Pulmonary artery endothelial cell (primary cell): ENCODE results near the gene ASB15. TPM values are rescaled to one million over a fixed set of nuclear protein-coding genes. Genes with fewer than 3 reads are reported as not detected.

Experiments
- DNase-seq: peaks from one replicate; pipeline ENCODE4 v3.0.0-alpha.2; 2011; ENCODE audit warnings: low read depth, low spot score
- total RNA-seq: library from RNA; depleted of rRNA; stranded (reverse); fragments of >200 nt; gene quantifications from 2 replicates; pipeline ENCODE4 v1.2.3, GENCODE V29; 2014

ASB15 gene
- total RNA-seq, 1 donor from 2014 or later = not detected

DNA sequence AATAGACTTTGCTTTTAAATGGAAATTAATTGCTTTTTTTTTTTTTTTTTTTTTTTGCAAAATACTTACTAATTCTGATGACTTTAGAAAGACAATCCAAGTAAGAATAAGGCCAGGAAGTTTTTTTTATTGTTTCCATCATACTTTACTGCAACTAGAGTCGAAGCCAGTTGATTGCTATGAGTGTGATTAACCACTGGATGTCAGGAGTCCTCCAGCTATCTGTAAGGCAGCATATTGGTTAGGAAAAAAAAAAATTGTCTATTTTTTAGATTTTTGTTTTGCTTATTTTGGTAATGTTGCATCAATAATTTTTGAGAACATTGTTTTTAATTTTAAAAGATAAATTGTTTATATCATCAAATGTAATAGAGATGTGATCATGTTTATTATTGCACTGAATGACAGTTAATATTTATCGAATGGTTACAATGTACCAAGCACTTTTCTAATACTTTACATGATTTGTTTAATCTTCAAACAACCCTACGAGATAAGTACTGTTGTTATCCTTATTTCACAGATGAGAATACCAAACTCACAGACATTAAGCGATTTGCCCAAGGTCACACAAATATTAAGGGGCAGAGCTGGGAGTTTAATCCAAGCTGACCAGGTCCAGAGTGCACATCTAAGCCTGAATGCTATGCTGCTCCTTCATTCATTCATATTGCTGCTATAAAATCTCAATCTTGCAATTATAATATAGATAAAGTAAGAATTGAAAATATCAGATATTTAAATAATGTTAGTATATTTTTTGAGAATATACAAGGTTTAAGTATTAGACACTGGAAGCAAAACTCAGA lies 34.1 kb downstream of the ASB15 start:
- DNase-seq = peak; percentile 47

DNA sequence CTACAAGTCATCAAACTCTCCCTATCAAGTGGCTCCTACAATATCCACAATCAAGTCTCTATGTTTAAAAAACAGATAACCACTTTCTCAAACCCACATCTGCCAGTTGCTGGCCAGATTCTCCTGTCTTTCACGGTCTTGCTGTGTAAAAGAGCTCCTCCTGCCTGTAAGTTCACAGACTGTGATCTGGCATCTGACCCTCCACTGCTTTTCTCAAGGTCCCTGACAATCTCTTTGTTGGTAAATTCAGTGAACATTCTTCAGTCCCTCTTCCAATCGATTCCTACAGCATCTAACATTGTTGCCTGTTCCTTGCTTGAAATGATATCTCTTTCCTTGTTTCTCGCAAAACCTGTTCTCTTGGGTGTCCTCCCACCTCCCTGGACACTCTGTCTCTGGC lies 35.6 kb downstream of the ASB15 start:
- no peak for DNase-seq

DNA sequence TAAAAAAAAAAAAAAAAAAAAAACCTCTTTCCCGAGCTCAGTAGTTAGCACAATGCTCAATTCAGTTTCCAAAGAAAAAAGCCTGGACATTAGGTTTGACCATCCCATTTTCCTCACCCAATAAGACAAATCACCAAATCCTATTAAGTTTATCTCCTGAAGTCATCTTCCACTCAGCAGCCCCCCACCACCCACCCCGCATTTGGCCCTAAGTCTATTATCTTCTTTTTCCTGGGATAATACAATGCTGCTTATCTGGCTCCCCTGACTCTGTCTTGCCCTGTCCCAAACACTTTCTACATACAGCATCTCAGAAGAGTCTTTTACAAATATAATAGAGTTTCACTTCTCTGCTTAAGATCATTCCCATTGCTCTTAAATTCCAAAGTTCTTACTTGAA lies 36.3 kb downstream of the ASB15 start:
- DNase-seq = no peak

DNA sequence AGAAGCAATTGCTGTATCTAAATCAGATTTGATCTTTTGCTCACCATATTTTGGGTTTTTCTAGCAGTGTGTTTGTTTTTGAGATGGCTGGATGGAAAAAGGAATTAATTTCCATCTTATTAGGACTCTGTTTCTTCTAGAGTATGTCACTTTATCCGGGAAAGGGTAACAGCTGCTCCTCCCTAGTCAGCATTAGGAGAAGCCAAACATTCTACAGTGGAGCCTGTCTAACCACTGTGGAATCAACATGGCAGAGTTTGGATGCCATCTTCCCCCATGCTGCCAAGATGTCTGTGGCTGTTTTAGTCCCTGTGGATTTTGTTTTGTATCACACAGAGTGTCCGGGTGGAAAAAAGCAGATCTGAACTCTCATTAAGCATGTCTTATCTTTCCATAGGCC lies 38.0 kb downstream of the ASB15 start:
- DNase-seq = no peak

DNA sequence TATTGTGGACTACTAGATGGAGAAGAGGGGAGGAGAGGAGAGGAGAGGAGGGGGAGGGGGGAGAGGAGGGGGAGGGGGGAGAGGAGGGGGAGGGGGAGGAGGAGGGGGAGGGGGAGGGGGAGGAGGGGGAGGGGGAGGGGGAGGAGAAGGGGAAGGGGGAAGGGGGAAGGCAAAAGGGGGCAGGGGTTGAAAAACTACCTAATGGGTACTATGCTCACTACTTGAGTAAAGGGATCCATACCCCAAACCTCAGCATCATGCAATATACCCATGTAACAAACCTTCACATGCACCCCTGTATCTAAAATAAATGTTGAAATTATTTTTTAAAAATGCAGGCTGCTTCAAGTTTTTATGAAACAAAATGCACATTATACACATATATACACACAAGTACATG lies 39.0 kb downstream of the ASB15 start:
- no peak for DNase-seq

DNA sequence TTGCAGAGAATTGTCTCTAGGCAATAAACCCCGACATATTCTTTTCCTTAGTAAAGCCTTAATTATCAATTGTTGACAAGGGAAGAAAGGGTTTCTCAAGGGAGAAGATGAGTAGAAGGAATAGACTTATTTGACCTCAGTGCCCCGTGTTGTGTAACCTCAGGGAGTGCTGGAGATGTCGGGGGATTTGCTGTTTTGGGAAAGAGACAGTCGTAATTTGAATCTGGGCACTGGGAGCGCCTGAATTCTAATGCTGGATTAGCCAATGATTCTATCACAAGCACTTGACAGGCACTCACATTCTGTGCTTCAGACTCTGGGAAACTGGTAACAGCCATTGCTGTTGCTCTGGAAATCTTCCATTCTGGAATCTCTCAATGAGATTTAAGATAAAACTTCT lies 40.3 kb downstream of the ASB15 start:
- DNase-seq = no peak

DNA sequence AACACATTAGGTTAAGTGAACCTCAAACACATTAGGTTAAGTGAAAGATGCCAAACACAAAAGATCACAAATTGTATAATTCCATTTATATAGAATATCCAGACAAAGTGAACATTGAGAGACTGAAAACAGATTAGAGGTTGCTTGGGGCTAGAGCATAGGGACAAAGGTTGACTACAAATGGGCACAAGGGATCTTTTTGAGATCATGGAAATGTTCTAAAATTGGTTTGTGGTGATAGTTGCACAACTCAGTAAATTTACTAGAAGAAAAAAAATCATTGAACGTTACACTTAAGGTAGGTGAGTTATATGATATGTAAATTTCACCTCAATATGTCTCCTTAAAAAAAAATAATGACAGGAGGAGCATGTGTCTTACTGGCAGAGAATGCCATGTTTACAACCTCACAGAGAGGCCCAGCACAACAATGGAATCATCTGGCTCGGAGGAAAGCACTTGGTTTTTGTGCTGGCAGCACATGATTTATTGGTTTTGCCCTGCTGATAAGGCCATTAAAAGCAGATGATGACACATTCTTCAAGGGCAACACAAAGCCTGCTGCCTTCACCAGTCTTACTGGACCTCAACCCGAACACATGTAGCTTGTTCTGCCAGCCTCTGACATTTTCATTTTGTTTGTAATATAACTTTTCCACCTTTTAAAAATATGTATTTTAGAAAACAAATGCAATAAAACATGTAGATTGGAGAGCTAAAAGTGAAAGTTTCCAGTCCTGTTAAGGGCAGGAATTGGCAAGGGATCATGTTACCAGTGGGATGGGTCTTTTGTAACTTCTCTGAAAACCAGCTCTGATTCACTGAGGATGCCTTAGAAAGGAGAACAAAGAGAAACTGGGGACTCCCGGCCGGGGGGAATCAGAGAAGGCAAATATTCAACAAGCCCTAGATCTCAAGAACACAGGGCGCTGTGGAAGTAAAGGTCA lies 42.1 kb downstream of the ASB15 start:
- peak; percentile 75 for DNase-seq

DNA sequence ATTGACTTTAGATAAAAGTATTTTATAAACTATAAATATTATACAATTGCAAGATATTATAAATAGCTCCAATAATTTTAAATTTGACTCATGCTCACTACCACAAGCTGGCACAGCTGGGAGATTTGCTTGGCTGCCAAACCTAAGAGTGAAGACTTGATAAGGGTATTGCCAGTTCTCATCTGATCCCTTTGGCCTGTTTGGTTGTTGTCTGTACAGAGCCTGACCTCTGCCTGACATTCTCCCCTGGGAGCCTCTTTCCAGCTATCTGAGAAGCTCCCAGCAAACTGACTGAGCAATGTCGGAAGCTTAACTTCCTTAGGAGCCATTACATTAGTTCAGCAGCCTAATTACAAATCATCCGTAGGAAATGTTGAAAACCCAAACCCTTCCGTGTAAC lies 43.9 kb downstream of the ASB15 start:
- DNase-seq = no peak

DNA sequence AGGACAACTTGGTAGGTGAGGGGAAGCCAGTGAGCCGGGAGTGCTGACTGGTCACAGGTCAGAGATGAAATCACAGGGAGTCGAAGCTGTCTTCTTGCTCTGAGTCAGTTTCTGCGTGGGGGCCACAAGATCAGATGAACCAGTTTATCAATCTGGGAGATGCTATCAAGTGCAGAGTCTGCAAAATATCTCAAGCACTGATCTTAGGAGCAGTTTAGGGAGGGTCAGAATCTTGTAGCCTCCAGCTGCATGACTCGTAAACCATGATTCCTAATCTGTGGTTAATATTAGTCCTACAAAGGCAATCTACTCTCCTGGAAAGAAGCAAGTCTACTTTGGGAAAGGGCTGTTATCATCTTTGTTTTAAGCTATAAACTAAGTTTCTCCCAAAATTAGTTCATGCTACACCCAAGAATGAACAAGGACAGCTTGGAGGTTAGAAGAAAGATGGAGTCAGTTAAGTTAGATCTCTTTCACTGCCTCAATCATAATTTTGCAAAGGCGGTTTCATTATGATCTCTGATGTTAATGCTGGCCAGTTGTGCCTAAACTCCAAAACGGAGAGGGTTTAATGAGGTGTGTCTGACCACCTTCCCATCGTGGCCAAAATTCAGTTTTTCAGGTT lies 45.6 kb downstream of the ASB15 start:
- DNase-seq = no peak

DNA sequence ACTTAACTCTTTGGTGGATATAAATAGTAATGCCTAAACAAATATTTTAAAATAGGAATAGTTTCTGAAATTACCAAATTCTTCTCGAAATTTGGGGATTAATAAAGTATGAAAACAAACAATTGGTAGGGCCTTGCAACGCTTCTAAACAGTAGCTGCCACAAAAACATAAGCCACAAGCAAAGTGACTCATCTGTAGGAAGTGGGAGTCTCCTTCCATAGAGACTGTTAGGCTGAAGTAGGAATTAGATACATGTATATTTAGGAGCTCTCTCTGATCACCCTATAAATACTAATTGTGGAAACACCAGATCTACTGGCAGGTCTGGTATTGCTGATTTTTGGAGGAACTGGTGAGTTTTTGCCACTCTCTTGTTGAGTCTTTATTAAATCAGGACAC lies 48.3 kb downstream of the ASB15 start:
- no peak for DNase-seq

DNA sequence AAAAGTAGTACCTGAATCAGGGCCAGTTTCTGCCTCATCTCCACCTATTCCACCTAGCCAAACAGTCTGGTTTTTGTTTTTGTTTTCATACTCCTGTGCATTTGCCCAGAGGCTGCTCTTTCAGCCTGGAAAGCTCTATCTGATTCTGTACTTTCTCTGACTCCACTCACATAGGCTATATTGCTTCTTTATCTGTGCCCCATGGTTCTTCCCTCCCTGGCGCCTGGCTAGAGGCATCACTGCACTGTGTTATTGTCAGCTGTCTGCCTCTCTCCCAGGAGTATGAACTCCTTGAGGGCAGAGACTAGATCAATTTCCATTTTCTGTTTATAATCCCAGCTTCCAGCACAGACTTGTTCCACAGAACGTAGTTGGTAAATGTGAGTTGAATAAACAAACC lies 49.0 kb downstream of the ASB15 start:
- DNase-seq = no peak

DNA sequence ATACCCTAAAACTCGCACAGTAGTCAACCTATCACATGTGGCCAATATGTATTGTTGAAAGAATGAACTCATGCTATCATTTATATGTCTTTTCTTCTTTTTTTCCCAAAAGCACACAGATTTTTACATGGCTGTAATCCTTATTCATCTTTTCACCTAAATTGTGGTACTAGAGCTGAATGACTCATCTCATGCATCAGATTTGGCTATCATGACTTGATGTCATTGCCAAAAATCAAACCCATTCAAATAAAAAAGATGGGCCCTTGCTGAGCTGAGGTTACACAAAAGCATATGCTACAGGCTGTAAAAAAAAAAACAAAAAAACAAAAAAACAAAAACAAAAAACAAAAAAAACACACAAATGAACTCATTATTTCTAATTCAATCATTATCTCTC lies 50.8 kb downstream of the ASB15 start:
- no peak for DNase-seq

DNA sequence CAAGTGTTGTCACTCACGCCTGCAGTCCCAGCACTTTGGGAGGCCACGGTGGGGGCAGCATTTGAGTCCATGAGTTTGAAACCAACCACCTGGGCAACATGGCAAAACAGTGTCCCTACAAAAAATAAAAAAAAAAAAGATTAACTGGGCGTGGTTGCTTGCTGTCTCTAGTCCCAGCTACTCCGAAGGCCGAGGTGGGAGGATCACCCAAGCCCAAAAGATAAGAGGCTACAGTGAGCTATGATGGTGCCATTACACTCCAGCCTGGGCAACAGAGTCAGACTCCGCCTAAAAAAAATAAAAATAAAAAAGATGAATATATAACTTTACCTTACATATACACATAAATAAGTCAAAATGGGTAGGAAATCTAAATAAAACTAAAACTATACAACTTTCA lies 51.5 kb downstream of the ASB15 start:
- no peak for DNase-seq

DNA sequence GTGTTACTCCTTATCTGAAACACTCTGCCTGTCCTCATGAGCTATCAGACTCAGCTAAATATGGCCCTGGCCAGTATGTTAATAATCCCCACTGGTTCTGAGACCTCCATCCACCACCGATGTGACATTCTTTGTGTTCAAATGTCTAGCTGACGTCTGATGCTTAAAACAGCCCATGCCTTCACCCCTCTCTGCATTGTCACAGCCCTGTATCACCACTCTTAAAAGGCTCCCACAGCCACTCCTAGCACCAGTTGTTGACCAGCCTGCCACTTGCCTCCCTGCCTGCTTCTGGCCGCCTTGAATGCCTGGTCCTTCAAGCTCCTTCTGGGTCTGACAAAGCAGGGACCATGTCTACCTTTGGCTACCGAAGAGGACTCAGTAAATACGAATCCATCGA lies 54.0 kb downstream of the ASB15 start, which contains the start of gene LMOD2:
LMOD2 (plus strand) TSS at position 253 of the 400 bp plus-strand sequence; CDS start at position 351, 98 bp downstream.
- no peak for DNase-seq

DNA sequence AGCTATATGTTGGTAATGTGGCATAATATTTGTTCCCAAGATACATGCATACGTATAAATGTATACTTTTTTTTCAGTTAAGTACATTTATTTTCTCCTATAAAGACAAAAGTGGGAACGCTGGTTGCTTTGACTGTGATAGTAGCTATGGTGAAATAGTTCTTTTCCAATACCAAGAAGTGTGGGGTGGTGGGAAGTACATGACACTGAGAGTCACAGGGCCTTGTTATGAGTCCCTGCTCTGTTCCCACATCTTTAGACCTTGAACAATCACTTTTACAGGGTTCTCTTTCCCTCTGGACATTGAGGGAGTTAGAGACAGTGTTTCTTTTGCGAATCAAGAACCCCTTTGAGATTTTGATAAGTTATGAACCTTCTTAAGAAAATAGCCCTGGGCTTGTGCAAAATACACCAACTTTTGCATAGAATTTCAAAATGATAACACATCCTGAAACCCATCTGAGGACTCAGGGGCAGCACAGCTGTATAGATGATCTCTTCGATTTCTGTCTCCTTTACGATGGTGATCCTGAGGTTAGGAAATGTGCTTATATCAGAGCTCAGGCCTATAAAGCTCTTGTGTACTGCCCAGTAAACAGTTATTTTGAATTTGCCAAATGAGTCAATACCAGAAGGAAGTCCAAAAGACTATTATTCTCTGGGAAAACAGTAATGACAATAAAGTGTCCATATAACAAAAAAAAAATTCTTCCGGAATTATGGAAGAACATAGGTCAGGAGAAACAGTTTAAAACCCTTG lies 55.1 kb downstream of the ASB15 start:
- DNase-seq = no peak

DNA sequence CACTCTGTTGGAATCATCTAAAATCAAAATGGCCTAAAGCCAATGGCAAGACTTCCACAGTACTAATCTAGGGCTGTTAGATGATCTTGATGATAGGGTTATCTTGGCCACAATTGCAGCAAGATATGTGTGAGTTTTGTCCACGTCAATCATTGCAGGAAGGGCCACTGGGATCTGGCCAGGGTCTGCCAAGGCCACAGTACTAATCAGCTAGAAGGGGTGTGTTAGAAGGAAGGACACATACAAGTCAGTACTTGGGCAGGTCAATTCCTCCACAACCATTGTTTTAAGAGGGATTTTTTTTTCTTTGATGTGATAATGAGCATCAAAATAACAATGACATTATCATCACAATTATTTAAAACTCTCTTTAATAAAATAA lies 55.7 kb downstream of the ASB15 start:
- no peak for DNase-seq

DNA sequence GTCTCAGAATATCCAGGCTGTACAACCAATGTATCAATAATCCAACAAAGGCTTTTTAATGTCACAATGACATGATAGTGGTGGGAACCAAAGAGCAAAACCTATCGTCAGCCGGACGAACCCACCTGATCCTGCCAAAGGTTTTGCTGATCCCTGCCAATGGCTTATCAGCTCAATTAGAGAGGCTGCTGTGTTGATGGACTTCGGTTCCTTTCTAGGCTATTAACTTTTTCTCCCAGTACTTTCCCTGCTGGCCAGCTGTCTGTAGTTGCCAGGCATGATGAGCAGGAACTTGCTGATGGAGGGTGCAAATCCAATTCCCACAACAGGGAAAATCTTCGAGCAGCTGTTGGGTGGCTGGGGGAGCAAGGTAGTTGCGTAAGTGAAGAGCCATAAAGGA lies 56.4 kb downstream of the ASB15 start:
- DNase-seq = no peak

DNA sequence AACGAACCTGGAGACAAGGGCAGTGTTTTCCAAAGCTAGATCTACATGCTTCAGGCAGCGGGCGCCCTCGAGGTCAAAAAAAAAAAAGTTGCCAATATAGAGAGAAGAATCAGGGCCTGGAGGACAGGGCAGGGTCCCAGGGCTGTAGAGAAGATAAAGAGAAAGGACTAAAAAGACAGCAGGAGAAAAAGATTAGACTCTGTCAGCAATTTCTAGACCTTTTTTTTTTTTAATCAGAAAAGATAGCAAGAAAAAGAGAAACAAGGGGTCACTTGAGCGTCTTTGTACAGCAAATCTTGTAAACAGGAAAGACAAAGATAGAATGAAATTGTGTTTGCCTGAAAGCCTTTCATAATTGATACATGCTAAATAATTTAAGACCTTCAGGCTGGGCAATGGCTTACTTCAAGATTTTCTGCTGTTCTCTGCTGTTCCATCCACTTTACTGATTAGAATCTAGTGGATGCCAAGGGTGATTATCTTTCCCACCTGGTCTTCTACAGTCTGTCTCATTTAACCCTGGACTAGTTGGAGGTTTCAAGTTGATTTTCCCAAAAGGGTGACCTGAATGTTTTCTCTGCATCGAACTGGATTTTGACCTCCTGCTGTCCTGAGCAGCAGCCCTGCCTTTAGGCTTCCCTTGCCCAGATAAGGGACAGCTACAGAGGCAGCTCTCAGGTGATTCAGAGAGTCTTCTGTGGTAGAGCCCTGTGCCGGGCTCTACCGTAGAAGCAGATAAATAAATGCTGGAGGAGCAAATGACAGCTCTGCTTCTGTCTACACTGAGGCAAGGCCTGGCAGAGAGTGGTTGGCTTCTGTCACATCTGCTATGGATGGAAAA lies 59.1 kb downstream of the ASB15 start:
- DNase-seq = no peak

DNA sequence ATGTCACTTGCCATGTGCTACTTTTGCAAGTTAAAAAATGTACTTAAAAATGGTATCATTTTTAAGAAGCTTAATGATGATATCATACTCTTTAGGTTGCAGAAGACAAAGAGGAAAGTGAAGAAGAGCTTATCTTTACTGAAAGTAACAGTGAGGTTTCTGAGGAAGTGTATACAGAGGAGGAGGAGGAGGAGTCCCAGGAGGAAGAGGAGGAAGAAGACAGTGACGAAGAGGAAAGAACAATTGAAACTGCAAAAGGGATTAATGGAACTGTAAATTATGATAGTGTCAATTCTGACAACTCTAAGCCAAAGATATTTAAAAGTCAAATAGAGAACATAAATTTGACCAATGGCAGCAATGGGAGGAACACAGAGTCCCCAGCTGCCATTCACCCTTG lies 60.1 kb downstream of the ASB15 start:
- no peak for DNase-seq

DNA sequence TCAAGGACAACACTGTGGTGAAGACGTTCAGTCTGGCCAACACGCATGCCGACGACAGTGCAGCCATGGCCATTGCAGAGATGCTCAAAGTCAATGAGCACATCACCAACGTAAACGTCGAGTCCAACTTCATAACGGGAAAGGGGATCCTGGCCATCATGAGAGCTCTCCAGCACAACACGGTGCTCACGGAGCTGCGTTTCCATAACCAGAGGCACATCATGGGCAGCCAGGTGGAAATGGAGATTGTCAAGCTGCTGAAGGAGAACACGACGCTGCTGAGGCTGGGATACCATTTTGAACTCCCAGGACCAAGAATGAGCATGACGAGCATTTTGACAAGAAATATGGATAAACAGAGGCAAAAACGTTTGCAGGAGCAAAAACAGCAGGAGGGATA lies 60.7 kb downstream of the ASB15 start:
- DNase-seq = no peak
